ENCODE measurements around the gene PSPH. TPM values are rescaled to one million over a fixed set of nuclear protein-coding genes. Genes with fewer than 3 reads are reported as not detected.

The PSPH gene
- total RNA-seq, 1 experiment from 2014 or later, result 52.1 TPM

DNA sequence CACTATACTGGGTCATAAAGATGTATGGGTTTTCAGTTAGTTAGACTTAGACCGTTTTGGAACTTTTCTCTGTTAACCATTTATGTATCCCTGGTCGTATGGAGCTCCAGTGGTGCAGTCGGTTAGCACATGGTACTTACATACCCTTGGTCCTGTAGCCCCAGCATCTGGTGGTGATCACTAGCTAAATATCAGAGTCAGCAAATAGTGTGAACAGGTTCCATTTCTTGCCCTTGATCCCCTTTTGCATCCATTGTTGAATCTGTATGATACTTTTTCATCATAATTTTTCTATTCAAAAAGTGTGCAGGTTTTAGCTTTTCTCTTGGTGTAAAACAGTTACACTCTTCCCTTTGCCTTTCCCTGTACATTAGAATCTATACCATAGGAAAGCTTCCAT is 71.0 kb downstream of the PSPH start:
- H4K91ac ChIP-seq (ENCODE audit: insufficient read length, low read depth, low read length), result no peak overlapping the region
- no peak for DNase-seq
- no peaks in the 10 kb centered on the region for H3K4me1 ChIP-seq (ENCODE audit: insufficient read depth, low read length)
- no peak overlapping the region for H3K27ac ChIP-seq (ENCODE audit: insufficient read length, low read depth, low read length)
- TF ChIP-seq, protein P1, sequence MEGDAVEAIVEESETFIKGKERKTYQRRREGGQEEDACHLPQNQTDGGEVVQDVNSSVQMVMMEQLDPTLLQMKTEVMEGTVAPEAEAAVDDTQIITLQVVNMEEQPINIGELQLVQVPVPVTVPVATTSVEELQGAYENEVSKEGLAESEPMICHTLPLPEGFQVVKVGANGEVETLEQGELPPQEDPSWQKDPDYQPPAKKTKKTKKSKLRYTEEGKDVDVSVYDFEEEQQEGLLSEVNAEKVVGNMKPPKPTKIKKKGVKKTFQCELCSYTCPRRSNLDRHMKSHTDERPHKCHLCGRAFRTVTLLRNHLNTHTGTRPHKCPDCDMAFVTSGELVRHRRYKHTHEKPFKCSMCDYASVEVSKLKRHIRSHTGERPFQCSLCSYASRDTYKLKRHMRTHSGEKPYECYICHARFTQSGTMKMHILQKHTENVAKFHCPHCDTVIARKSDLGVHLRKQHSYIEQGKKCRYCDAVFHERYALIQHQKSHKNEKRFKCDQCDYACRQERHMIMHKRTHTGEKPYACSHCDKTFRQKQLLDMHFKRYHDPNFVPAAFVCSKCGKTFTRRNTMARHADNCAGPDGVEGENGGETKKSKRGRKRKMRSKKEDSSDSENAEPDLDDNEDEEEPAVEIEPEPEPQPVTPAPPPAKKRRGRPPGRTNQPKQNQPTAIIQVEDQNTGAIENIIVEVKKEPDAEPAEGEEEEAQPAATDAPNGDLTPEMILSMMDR (conservative IDR thresholded peaks at IDR 0.05), result no peak
- no peak overlapping the region for H2BK120ac ChIP-seq (ENCODE audit: low read depth, low read length, poor library complexity, severe bottlenecking)
- H3T11ph ChIP-seq (ENCODE audit: low read length), result no peak overlapping the region
- no peaks in the 10 kb centered on the region for H3K27me3 ChIP-seq (ENCODE audit: insufficient read depth, low read length)
- H3K9ac ChIP-seq (ENCODE audit: extremely low read depth, insufficient read length, low read length), result no peak overlapping the region
- no peak overlapping the region for H3K56ac ChIP-seq (ENCODE audit: insufficient read length, low read depth, low read length)
- H3K18ac ChIP-seq (ENCODE audit: insufficient read length, low read depth, low read length), result no peak overlapping the region
- H3K4me2 ChIP-seq (ENCODE audit: insufficient read depth, insufficient read length, low read length), result no peak overlapping the region
- no peaks in the 10 kb centered on the region for H3K23me2 ChIP-seq (ENCODE audit: insufficient read length, low read depth, low read length, poor library complexity, severe bottlenecking)
- Mint-ChIP-seq H3K36me3 (ENCODE audit: insufficient read depth in 1 of 3, low read depth in 3 of 3) (peaks cover 16 to 52% (median 52%) of the 10 kb centered on the region in 3 experiments), H3K27me3 (ENCODE audit: low read depth) (no peaks in the 10 kb centered on the region), H3K27ac (no peak overlapping the region), H3K9me3 (no peaks in the 10 kb centered on the region), H3K4me3 (no peak overlapping the region), H3K4me1 (no peaks in the 10 kb centered on the region)
- H2BK20ac ChIP-seq (ENCODE audit: low read depth, low read length, poor library complexity, severe bottlenecking), result no peak overlapping the region
- H3K14ac ChIP-seq (ENCODE audit: insufficient read depth, low read length), result no peak overlapping the region
- no peak overlapping the region for H4K8ac ChIP-seq (replicated peaks; ENCODE audit: insufficient read length, low read depth, low read length)
- no peaks in the 10 kb centered on the region for H4K20me1 ChIP-seq (ENCODE audit: control insufficient read depth, insufficient read depth, insufficient read length)
- H3K79me2 ChIP-seq (ENCODE audit: insufficient read depth, low read length), result no peaks in the 10 kb centered on the region
- H4K5ac ChIP-seq (ENCODE audit: insufficient read length, low read depth, low read length), result no peak overlapping the region
- no peak overlapping the region for H2BK15ac ChIP-seq (ENCODE audit: low read depth, low read length)
- H2BK12ac ChIP-seq (ENCODE audit: insufficient read length, low read depth, low read length), result no peak overlapping the region
- no CpG with 5 or more reads among the region's 3 CpGs for WGBS (ENCODE audit: extremely low coverage, insufficient read length, low lambda C conversion rate)
- H3K9me3 ChIP-seq (ENCODE audit: control insufficient read depth, low read depth, low read length), result no peaks in the 10 kb centered on the region
- no peak overlapping the region for H2AK5ac ChIP-seq (ENCODE audit: insufficient read length, low read length)
- no peak overlapping the region for H2AFZ ChIP-seq (ENCODE audit: low read length)
- peaks cover 3% of the 10 kb centered on the region for H3K79me1 ChIP-seq (ENCODE audit: insufficient read depth, low read depth, low read length, poor library complexity, severe bottlenecking)
- H3K4ac ChIP-seq (ENCODE audit: low read depth, low read length), result no peak overlapping the region
- H2BK5ac ChIP-seq (ENCODE audit: insufficient read length, low read length), result no peak overlapping the region
- H3K23ac ChIP-seq (ENCODE audit: insufficient read length, low read depth, low read length), result no peak overlapping the region
